ENCODE data around the gene PBX1. TPM values are rescaled to one million over a fixed set of nuclear protein-coding genes. Genes with fewer than 3 reads are reported as not detected.

The PBX1 gene
- total and polyA plus RNA-seq, 2 experiments from 2014 or later, result 40.0 to 104 TPM

- Histone ChIP-seq H3F3A (replicated peaks; ENCODE audit: low read depth) (no peaks in the 10 kb centered on the region), H2AFZ (no peak overlapping the region), H3K79me2 (replicated peaks; ENCODE audit: insufficient read depth) (peaks cover 67% of the 10 kb centered on the region), H3K27ac (ENCODE audit: low read depth) (no peak overlapping the region), H3K27me3 (ENCODE audit: insufficient read depth) (no peaks in the 10 kb centered on the region), H3K9me2 (ENCODE audit: insufficient read depth) (no peaks in the 10 kb centered on the region; the same call in 1 of the 2 replicates), H3K36me3 (ENCODE audit: insufficient read depth) (0 out of 2 replicates have a peak, but pooled peaks cover 3% of the 10 kb centered on the region), H4K20me1 (replicated peaks; ENCODE audit: insufficient read depth) (peaks cover 5% of the 10 kb centered on the region; the same call in 1 of the 2 replicates), H3K4me3 (no peak overlapping the region), H3K4me1 (ENCODE audit: insufficient read depth) (peaks cover 23% of the 10 kb centered on the region), H3K4me2 (no peak overlapping the region)
- DNase-seq (ENCODE audit: low spot score) (no peak), ATAC-seq (no peak)
- Mint-ChIP-seq H3K9me3 (no peaks in the 10 kb centered on the region), H3K36me3 (ENCODE audit: low read depth) (peaks cover 26% of the 10 kb centered on the region), H3K4me1 (peaks cover 29% of the 10 kb centered on the region), H3K27ac (no peak overlapping the region), H3K4me3 (no peak overlapping the region), H3K27me3 (ENCODE audit: insufficient read depth, low read depth, poor library complexity) (peaks cover under 1% of the 10 kb centered on the region)
- TF ChIP-seq ETS1 (IDR thresholded peaks at IDR 0.05) (no peak), EZH2 (IDR thresholded peaks at IDR 0.05; ENCODE audit: low read depth, unreplicated experiment) (no peak), ZNF114 (CRISPR knock-in tag; IDR thresholded peaks at IDR 0.05) (no peak), JUNB (IDR thresholded peaks at IDR 0.05; ENCODE audit: unreplicated experiment) (no peak), REST (IDR thresholded peaks at IDR 0.05; ENCODE audit: unreplicated experiment) (no peak), ZNF331 (CRISPR knock-in tag; IDR thresholded peaks at IDR 0.05; ENCODE audit: low read depth) (no peak), CREB1 (CRISPR knock-in tag; IDR thresholded peaks at IDR 0.05; ENCODE audit: low read depth) (no peak), EZH2phosphoT487 (IDR thresholded peaks at IDR 0.05; ENCODE audit: unreplicated experiment) (no peak), POLR2AphosphoS5 (IDR thresholded peaks at IDR 0.05; ENCODE audit: low read depth) (no peak), ZNF462 (CRISPR knock-in tag; IDR thresholded peaks at IDR 0.05) (no peak), NANOG (IDR thresholded peaks at IDR 0.05; ENCODE audit: borderline replicate concordance) (no peak), STAT1 (IDR thresholded peaks at IDR 0.05; ENCODE audit: unreplicated experiment) (no peak)
- TF ChIP-seq, protein P1, sequence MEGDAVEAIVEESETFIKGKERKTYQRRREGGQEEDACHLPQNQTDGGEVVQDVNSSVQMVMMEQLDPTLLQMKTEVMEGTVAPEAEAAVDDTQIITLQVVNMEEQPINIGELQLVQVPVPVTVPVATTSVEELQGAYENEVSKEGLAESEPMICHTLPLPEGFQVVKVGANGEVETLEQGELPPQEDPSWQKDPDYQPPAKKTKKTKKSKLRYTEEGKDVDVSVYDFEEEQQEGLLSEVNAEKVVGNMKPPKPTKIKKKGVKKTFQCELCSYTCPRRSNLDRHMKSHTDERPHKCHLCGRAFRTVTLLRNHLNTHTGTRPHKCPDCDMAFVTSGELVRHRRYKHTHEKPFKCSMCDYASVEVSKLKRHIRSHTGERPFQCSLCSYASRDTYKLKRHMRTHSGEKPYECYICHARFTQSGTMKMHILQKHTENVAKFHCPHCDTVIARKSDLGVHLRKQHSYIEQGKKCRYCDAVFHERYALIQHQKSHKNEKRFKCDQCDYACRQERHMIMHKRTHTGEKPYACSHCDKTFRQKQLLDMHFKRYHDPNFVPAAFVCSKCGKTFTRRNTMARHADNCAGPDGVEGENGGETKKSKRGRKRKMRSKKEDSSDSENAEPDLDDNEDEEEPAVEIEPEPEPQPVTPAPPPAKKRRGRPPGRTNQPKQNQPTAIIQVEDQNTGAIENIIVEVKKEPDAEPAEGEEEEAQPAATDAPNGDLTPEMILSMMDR (conservative IDR thresholded peaks at IDR 0.05; ENCODE audit: low read depth in 2 of 2), result no peak
Measured at GRCh38 chr1:164792410-164793004, 233.5 kb downstream of the PBX1 start.

All from GM23338 (cell line).